HG03460 (cell line): ENCODE data around the gene EID3.

Experiments
- ATAC-seq: cut with Tn5 transposase; IDR thresholded peaks from one replicate; pipeline ENCODE4 v1.9.1; 2021; ENCODE audit not compliant: unreplicated experiment

Gene EID3

DNA sequence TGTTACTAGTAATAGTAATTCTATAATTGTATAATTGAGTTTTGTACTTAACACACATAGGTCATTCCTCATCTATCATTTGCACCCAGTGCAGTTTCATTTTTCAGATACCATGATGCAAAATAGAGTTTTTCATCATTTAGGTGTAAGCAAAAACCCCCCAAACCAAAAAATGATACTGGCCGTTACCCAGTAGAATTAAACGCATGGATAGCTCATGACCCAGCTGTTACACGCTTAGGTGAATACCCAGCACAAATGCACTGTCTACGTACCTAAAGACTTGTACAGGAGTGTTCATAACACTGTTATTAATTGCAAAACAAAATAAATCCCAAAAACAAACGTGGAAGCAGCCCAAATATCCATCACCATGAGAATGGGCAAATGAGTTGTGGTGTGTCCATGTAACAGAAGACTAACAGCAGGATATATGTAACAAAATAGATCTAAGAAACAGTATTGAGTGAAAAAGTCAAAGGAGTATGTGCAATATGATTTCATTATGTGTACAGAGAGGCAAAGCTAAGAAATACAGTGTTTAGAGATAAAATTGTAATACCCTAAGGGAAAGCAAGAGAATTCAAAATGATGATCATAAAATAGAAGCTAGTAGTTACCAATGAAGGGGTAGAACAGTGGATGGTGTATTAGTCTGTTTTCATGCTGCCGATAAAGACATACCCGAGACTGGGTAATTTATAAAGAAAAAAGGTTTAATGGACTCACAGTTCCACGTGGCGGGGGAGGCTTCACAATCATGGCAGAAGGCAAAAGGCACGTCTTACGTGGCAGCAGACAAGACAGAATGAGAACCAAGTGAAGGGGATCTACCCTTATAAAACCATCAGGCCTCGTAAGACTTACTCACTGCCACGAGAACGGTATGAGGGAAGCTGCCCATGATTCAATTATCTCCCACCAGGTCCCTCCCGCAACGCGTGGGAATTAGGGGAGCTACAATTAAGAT lies 49.8 kb downstream of the EID3 start:
- no peak for ATAC-seq

DNA sequence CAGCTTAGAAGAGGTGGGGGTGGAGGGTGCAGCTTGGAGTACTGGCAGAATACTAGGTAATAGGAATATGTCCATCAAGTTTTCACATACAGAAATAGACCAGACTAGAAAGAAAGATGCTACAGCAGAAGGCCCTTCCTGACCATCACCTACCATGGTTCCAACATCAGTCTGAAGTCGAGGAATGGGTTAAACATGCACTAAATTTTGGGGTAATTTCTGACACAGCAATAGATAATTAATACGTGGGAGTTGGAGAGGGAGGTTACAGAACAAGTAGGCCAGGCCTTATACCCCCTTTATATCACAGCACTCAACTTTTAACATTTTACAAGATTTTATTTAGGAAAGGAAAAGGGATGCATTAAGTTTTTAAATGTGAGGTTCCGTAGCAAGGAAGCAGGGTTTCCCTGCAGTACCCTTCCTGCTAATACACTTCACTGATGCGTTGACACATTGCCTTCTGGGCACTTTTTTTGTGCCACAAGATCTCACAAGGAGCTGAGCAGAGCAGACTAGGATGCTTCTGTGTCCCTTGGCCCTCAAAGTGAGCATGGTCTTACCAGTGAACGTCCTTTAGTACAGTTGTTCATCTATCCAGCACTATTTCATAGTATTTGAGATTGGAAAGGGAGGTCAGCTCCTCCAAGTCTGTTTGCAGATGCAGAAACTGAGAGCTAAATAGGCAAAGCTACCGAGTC lies 50.8 kb downstream of the EID3 start:
- no peak for ATAC-seq
